Midbrain (tissue), 1 donor: ENCODE measurements around the gene GTF2E1.
"Not testable (repeated sequence)": the region's sequence is repeated elsewhere in the genome, so short reads cannot be mapped to it uniquely, and the experiment has no call there.

Experiments
- DNase-seq: peaks from one replicate; lab custom pipeline; 2025; lab: John Stamatoyannopoulos, UW

GTF2E1 gene

GRCh38 chr3:120756061-120756460 lies 13.5 kb downstream of the GTF2E1 start:
- no peak for DNase-seq

GRCh38 chr3:120758551-120758950 lies 16.0 kb downstream of the GTF2E1 start:
- DNase-seq: not testable (repeated sequence)

- no peak for DNase-seq
Observed at GRCh38 chr3:120762615-120763014, 20.1 kb downstream of the GTF2E1 start.

- DNase-seq: no peak
Observed at GRCh38 chr3:120763601-120764000, 21.1 kb downstream of the GTF2E1 start.

GRCh38 chr3:120764206-120764605 lies 21.7 kb downstream of the GTF2E1 start:
- DNase-seq: no peak

- no peak for DNase-seq
Observed at GRCh38 chr3:120765830-120766493, 23.4 kb downstream of the GTF2E1 start.

GRCh38 chr3:120766576-120766975 lies 24.0 kb downstream of the GTF2E1 start:
- no peak for DNase-seq

- DNase-seq: no peak
Observed at GRCh38 chr3:120767106-120767505, 24.6 kb downstream of the GTF2E1 start.

GRCh38 chr3:120769436-120769835 lies 26.9 kb downstream of the GTF2E1 start:
- DNase-seq: no peak

GRCh38 chr3:120770891-120771290 lies 28.3 kb downstream of the GTF2E1 start:
- no peak for DNase-seq

- no peak for DNase-seq
Observed at GRCh38 chr3:120772081-120772480, 29.5 kb downstream of the GTF2E1 start.

- no peak for DNase-seq
Observed at GRCh38 chr3:120773932-120774331, 31.4 kb downstream of the GTF2E1 start.

- DNase-seq: no peak
Observed at GRCh38 chr3:120775411-120775810, 32.9 kb downstream of the GTF2E1 start.

- no peak for DNase-seq
Observed at GRCh38 chr3:120778776-120779175, 36.2 kb downstream of the GTF2E1 start.

GRCh38 chr3:120780977-120781376 lies 38.4 kb downstream of the GTF2E1 start:
- no peak for DNase-seq

- DNase-seq: not testable (repeated sequence)
Observed at GRCh38 chr3:120785832-120786231, 43.3 kb downstream of the GTF2E1 start.

GRCh38 chr3:120791010-120791409 lies 48.5 kb downstream of the GTF2E1 start:
- no peak for DNase-seq

GRCh38 chr3:120791913-120792312 lies 49.4 kb downstream of the GTF2E1 start:
- DNase-seq: no peak

GRCh38 chr3:120793601-120794000 lies 51.1 kb downstream of the GTF2E1 start:
- DNase-seq: no peak

- peak; percentile 78 for DNase-seq
Observed at GRCh38 chr3:120795017-120795648, 52.6 kb downstream of the GTF2E1 start.

- DNase-seq: no peak
Observed at GRCh38 chr3:120795959-120796358, 53.4 kb downstream of the GTF2E1 start.

- DNase-seq: no peak
Observed at GRCh38 chr3:120796976-120797375, 54.4 kb downstream of the GTF2E1 start.

- DNase-seq: no peak
Observed at GRCh38 chr3:120797857-120798256, 55.3 kb downstream of the GTF2E1 start.

GRCh38 chr3:120798346-120798745 lies 55.8 kb downstream of the GTF2E1 start:
- DNase-seq: no peak
